Epithelial cell of prostate (primary cell): ENCODE data around the gene CTNNB1.
A peak's percentile ranks its signal among the peaks of the same experiment; 100 is the strongest.

Experiments used
- DNase-seq: peaks from one replicate; pipeline ENCODE4 v3.0.0-alpha.2; 2011; ENCODE audit warnings: low read depth, low spot score
- H3K27ac ChIP-seq: fragments of 450-650 bp; 2 replicates; pipeline ENCODE4 v1.5.1; 2017; ENCODE audit warnings: mild to moderate bottlenecking

Gene CTNNB1

DNA sequence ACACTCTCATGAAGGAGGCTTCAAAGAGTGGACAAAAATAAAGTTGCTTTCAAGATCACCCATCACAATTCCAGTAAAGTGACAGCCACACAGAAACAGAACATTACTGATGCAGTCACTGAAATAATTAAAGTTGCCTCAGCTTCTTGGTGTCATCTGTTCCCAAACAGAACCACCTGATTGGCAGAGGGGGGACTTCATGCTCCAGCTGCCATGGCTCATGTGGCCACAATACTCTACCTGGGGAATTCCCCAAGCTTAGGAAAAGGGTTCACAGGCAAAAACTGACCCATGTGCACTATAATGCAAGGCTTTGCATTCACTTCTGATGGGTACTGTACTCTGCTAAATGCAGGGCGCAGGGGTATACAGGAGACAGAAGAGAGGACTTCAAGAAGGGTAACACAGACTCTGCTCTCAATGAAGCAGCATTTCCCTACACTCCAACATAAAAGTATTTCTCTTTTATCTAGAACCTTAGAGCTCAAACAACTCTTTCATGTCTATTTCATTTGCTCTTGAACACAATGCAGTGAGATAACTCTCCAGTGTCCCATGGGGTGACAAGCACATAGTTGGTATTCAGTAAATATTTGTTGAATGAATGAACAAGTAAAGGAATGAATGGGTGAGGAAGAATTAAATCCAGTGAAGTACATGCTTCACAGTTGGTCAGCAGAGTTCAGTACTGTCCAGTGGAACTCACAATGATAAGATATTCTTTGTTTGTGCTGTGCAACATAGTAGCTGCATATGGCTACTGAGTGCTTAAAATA is 8.6 kb upstream of the CTNNB1 start:
- no peak for DNase-seq
- no peak overlapping the region for H3K27ac ChIP-seq

DNA sequence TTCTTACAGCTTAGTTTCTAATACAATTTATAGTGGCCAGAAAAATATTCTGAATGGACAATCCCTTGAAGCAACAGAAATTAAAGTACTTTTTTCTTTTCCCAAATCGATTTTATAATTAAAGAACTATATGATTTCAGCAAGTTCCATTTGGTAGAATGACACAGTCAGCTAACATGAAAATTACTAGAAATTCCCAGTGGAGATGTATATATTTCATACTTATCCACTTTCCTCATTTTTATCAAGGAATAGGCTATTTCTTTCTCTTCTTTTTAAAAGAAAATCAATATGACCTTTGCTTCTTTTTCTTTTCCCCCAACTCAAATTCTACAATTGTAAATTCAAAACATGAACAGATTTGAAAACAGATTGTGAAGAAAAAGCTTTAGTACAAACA is 6.4 kb upstream of the CTNNB1 start:
- no peak for DNase-seq
- no peak overlapping the region for H3K27ac ChIP-seq

DNA sequence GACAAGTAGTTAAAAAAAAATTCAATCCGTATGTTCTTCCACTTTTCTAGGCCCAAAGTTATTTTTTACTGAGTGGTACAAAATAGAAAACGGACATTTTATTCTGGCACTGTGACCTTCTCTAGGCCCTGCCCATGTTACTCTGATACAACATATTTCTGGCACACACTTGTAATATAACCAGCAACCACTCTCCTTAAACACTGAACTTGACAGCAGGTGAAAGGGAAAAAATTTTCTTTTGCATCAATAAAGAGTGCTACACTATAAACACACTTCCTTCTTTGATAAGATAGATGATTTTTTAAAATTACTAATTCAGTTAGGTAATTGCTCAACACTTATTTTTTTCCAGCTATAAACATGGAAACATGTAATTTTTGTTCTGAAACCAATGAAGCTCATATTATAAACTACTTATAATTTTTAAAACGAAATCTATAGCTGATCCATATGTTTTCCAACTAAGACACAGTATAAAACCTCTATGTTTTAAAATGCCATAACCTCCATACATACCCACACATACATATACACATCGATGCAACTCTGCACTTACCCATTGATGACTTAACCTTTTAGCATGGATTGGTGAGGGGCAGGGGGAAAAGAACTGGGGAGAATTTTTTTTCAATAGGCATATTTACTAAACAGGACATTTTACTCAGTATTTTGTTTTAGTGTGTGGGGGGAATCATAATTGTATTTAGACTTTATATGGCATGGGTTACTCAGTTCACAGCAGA is 5.3 kb upstream of the CTNNB1 start:
- H3K27ac ChIP-seq: no peak overlapping the region
- no peak for DNase-seq

DNA sequence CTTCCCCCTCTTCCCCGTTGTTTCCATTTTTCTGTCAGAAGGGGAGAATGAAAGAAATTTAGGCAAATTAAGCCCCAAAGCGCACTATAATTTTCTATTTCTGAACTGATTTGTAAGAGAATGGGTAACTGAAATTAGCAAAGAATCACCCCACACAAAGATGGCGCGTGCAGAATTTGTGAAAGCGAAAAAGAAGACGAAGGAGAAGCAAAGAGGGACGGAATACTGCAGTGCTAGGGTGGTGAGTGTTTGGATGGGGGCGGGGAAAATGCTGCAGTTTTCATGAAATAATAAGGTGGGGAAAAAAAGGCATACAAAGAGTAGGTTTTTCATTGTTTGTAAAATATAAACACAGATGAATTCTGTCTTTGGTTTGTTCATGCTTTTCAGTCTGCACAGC is 4.6 kb upstream of the CTNNB1 start:
- H3K27ac ChIP-seq: no peak overlapping the region
- no peak for DNase-seq

DNA sequence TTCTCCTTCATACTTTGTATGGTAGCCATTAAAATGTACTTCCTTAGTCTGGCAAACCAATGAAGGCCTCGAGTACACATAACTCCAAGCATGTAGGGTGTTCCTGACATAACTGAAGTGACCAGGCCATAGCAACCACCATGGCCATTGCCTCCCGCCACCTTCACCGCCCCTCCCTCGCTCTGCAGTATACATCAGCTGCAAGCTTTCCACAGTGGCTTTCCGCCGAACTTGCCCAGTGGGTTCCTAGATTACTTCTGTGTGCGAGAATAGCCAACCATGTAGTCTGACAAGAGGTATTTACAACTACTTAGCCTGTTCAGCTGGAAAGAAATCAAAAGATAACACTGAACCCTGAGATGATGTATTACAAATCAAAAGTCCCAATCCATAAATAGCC is 3.4 kb upstream of the CTNNB1 start:
- H3K27ac ChIP-seq: no peak overlapping the region
- no peak for DNase-seq

DNA sequence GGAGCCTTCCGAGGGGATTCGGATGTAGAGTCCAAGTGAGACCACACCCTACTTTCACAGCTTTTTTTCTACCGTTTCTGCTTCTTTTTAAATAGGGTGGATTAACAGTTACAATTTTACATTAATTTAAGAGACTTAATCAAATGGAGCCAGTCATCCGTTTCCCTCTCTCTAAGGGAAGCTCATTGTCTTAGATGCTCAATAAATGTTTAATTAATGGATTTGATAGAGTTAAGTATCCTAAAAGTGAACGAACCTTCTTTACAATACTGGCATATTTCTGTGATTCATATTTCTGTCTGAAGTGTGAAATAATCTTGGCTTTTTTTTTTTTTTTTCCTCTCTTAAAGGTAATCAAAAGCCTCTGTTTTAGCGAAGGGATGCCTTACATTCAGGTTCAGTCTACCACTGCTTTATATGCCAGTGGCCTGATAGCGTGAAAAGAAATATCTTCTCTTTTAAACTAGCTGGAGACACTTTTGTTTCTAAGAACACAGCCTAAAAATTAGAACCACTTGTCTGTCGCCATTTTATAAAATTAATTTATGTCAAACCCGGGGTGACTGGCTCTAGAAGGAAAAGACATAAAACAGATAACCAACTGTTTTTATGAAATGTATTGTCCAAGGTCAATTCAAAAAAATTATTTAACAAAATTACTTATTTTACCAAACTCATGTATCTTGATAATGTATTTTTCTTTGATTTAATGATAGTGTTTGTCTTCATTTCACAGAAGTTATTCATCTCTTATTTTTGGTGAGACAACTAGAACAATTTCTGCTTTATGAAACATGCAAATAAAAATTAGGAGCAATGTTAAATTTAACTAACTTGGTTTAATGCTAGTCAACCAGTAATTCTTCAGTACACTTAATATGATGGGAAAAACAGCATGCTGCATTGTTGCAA is 2.5 kb upstream of the CTNNB1 start:
- no peak overlapping the region for H3K27ac ChIP-seq
- DNase-seq: no peak

DNA sequence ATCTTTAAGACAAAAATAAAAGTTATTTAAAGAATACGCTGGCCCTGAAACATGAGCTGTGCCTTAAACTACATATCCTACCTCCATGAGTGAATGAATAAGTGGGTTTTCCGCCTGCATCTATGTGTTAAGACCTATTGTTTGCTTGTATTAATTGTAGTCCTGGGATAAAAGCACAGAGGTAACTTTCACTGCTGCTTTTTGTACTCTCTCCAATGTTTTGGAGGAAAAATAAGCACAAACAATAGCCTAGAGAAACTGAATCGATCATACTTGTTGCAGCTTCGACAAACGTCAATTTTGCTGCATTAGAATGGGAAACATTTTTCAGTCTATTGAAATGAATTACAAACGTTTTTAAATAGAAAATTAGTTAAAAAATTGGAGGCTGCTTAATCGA is 1.3 kb upstream of the CTNNB1 start:
- DNase-seq: no peak
- H3K27ac ChIP-seq: no peak overlapping the region

DNA sequence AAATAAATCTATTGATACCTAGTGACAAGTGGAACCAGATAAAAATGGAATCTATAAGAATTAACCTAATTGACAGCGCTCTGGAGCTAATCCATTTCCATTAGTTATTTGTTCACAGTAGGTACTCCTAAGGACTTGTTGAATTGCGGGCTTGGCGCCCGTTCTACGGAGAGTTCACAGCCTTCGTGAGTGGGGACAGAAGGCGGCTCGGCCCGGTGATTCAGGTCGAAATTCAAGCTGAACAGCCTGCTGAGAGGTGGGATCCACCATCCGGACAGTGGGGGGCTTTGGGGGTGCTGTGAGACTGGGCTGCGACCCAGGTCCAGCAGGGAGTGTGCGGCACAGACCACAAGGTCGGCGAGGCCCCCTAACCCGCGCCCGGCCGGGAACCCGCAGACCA is 779 bp upstream of the CTNNB1 start:
- peak overlapping the region; percentile 86 for H3K27ac ChIP-seq
- no peak for DNase-seq

DNA sequence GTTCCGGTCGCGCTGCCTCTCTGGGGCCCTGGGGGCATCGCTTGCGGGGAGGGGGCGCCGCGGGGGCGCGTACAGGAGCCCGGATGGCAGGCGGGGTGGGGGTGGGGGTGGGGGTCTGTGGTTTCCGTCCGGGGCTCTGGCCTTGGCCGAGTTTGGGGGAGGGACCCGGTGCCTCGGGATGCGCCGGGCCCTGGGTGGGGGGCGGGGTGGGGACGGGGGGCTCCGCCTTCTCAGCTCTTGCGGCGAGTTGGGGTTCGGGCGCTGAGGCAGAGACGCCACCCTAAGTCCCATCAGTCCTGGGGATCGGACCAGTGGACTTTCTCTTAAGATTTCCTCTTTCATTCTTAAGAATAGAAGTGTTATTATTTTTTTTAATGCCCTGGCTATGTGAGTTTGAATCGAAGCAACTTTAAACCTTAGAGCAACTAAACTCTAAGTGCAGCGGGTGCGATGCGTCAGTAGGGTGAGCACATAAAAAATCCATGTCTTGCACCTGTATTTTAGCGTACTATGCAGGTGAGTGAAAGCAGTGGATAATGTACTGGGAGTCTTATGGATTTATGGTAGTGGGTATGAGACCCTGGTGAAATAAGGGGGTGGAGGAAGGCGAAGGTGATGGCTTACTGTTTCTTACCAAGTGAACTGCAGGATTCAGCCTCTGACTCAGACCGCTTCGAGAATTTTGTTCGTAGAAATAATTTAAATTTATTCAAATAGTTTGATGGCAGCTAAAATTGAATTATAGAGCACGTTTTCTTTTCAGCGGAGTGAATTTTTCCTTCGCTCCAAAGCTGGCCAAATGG is 762 bp downstream of the CTNNB1 start:
- no peak for DNase-seq
- H3K27ac ChIP-seq: peak overlapping the region; percentile 86

DNA sequence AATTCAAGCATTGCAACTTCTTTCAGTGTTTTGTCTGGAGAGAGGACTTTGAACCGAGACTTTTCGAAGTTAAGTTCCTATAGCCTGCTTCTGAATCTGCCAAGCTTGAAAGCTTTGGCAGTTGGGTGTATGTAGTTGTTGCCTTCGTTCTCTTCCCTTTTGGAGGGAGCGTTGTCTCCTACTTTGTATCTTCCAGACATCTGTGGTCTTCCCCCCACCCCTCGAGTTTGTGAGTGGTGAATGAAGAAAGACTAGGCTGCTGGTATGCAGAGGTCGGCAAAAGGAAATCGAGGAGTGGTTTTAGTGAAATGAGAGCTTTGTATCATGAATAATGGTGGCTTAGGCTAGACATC is 1.3 kb downstream of the CTNNB1 start:
- DNase-seq: no peak
- peak overlapping the region; percentile 86 for H3K27ac ChIP-seq

DNA sequence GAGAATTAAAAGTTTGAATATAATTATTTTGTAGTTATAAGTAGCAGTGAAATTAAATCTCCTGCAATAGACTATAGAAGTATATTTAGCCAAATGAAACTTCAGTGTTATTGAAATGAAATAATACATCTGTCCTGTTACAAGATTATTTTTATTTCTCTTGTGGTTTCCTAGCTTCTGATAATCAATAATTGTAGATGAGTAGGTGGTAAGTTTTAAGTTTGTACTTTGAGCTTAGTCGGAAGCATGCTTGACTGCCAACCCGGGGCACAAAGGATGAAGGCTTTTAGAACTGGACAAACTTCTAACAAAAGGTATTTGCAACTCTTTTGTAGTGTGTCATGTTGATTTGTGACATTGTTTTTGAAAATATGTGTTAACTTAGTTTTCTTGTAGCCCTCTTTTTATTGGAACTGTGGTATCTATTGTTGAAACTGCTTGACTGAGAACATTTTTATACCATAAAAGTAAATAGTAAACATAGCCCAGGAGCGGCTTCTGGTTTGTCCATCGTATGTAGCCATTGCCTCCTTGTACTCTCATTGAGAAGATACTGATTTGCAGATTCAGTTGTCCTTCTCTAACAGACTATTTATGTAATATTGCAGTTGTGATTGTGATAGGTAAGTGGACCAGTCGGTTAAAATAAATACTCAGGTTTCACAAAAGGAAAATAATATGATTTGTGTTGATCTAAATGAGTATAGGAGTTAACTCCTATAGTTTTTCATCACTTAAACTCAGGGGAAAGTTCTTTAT is 2.9 kb downstream of the CTNNB1 start:
- H3K27ac ChIP-seq: peak overlapping the region; percentile 86
- no peak for DNase-seq

DNA sequence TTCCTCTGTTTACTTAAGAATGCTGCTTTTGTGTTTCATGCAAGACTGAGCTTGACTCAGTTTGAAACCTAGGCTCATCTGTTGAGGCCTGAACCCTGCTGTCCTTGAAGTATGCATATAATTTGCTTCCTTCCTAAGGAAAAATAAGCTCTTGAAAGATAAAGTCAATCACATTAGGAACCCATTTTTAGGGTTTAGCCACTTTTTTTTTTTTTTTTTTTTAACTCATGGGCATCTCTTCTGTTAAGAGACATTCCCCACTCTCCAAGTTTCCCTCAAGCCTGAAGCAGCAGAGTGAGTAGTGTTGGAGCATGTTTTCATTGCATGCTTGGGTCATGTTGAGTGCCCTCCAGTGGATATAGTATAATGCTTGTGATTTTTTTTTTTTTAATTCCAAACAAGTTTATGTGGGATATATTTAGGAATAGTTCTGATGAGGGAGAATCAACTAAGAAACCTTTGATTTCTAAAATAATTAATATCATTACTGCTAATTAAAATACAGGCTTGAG is 3.6 kb downstream of the CTNNB1 start:
- DNase-seq: no peak
- H3K27ac ChIP-seq: peak overlapping the region; percentile 86

DNA sequence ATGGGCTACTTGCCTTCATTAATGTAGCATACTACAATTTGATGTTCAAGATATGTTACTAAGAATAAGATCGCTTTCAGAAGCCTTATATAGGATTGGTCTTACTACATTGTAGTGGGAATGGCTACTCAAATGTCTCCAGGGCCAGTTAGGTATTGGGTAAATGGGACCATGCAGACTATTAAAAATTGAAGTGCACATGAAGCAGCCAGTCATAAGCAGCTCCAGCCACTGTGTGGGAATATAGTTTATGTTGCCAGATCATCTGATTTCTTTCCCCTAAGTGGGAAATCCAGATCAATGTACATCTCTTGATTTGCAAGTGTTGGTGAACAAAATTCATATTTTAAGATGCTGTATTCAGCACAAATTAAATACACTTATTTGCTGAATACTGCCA is 5.1 kb downstream of the CTNNB1 start:
- no peak for DNase-seq
- H3K27ac ChIP-seq: no peak overlapping the region

DNA sequence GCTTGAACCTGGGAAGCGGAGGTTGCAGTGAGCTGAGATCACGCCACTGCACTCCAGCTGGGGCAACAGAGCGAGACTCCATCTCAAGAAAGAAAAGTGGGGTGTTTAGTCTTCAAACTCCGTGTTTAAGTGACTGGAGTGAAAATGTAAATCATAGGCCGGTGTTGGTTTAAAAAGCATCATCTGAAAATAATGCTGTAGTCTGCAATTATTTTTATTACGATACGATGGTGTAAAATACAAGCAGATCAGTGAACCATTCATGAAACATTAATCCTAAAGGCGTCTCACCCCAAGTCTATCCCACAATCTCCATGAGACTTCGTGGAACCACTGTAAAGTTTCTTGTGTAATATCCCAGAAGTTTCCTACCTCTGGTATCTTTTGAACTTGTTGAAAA is 6.3 kb downstream of the CTNNB1 start:
- H3K27ac ChIP-seq: no peak overlapping the region
- DNase-seq: no peak

DNA sequence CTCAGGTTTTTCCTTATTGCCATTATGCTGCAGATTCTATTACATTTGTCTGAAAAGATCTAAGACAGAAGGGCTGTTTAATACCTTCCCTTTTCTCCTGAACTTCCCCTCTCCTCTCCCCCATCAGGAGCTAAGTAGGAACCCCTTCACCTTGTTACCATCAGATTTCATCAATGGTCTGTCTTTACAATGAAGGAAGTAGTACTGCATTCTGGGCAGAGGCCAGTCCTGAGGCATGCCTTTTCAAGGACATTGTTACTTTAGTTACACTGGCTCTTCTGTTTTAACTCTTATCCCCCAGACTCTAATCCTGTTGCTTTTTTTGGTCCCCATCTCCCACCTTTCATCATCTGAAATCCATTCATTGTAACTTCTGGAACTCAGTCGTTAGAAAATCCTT is 8.1 kb downstream of the CTNNB1 start:
- no peak overlapping the region for H3K27ac ChIP-seq
- DNase-seq: no peak

DNA sequence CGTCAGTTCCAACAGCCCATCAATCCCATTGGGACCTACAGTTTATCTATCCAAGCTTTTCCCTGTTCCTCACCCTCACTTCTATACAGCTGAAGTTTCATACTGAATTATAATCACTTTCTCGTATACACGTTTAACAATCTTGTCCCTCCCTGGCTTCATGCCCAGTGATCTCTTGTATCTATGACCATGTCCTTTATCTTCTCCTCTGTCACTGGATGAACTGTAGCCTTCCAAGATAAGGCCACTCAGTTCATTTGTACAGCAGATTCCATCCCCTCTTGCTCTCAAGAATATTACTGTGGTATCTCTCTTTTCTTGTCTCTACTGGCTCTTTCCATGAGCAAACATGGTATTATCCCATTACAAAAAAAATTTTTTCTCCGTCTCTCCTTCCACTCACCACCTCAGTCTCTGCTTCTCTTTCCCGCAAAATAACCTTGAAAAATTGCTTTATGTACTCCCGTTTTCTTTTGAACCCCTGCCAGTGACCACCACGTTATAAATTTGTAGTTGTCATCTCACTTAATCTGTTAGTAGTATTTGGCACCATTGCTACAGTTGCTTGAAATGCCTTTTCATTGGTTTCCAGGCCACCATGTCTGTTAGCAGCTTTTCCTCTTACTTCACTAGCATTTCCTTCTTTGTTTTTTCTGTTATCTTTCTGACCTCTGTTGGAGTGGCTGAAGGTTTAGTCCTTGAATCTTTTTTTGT is 9.4 kb downstream of the CTNNB1 start:
- no peak for DNase-seq
- no peak overlapping the region for H3K27ac ChIP-seq

DNA sequence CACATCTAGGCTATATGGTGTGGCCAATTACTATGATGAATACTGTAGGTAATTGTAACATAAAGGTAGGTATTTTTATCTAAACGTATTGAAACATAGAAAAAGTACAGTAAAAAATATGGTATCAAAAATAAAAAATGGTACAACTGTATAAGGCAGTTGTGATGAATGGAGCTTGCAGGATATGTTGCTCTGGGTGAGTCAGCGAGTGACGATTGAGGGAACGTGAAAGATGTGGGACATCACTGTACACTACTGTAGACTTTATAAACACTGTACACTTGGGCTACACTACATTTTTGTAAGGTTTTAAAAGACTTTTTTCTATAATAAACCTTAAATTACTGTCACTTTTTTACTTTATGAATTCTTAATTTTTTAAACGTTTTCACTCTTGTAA is 10.3 kb downstream of the CTNNB1 start:
- no peak for DNase-seq
- no peak overlapping the region for H3K27ac ChIP-seq

DNA sequence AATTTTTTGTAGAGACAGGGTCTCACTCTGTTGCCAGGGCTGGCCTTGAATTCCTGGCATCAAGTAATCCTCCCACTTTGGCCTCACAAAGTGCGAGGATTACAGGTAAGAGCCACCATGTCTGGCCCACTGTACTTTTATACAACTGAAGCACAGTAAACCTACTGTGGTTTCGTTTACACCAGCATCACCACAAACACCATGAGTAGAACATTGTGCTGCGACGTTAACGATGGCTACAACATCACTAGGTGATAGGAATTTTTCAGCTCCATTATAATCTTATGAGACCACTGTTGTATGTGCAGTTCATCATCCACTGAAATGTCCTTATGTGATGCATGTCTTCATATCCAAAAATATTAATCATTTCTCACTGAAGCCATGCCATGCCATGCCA is 11.7 kb downstream of the CTNNB1 start:
- DNase-seq: no peak
- no peak overlapping the region for H3K27ac ChIP-seq

DNA sequence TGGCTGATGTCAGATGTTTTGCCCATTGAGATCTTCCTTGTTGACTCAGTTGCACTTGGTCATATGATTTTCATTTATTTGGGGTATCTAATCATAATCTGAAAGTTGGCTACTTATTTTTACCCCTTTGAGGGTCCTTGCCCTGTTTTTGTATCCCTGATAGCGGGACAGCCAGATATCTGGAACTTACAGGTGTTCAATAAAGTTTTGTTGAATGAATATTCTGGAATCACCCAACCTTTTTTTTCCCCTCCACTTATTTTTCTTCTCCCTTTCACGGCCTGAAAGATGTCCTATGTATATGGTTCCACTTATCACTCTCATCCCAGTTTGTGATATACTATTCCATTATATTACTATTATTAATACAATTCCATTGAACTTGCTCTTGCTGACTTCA is 12.8 kb downstream of the CTNNB1 start:
- H3K27ac ChIP-seq: no peak overlapping the region

More for the DNA sequence above, 12.8 kb downstream of the CTNNB1 start:
- no peak for DNase-seq
